Chondrocyte (in vitro differentiated cells): ENCODE measurements around the gene TBXT. TPM values are rescaled to one million over a fixed set of nuclear protein-coding genes. Genes with fewer than 3 reads are reported as not detected.
"Not testable (repeated sequence)": the region's sequence is repeated elsewhere in the genome, so short reads cannot be mapped to it uniquely, and the experiment has no call there.

Source experiments
- DNase-seq: peaks from one replicate; pipeline ENCODE4 v3.0.0; 2021; ENCODE audit warnings: mixed read lengths, low spot score
- H3K27ac Mint-ChIP-seq: one replicate; pipeline ENCODE4 v1.8.0; 2021; ENCODE audit warnings: mild to moderate bottlenecking, moderate library complexity, mixed read lengths; ENCODE audit not compliant: unreplicated experiment
- H3K27me3 Mint-ChIP-seq: 2 replicates; pipeline ENCODE4 v1.8.0; 2021; ENCODE audit warnings: low read depth, mixed read lengths
- H3K36me3 Mint-ChIP-seq: 2 replicates; pipeline ENCODE4 v1.8.0; 2021; ENCODE audit warnings: low read depth, mixed read lengths
- H3K4me1 Mint-ChIP-seq: 2 replicates; pipeline ENCODE4 v1.8.0; 2021; ENCODE audit warnings: low read depth, mild to moderate bottlenecking, mixed read lengths
- H3K4me3 Mint-ChIP-seq: one replicate; pipeline ENCODE4 v1.8.0; 2021; ENCODE audit warnings: mild to moderate bottlenecking, moderate library complexity, mixed read lengths; ENCODE audit not compliant: unreplicated experiment
- H3K9me3 Mint-ChIP-seq: 2 replicates; pipeline ENCODE4 v1.8.0; 2021; ENCODE audit warnings: low read depth, mixed read lengths
- total RNA-seq: library from RNA; stranded (reverse); gene quantifications from 3 replicates; pipeline ENCODE4 v1.2.1, GENCODE V29; 2021
- TF ChIP-seq, protein P1 (sequence below): fragments of 200-600 bp; sonication (generic); IDR thresholded peaks from 2 replicates; pipeline ENCODE4 v1.5.0; 2021; ENCODE audit warnings: antibody characterized with exemption, mild to moderate bottlenecking, moderate library complexity

TBXT gene
- total RNA-seq, 1 donor from 2014 or later = not detected

GRCh38 chr6:166152660-166153059, 15.0 kb downstream of the TBXT start:
- Mint-ChIP-seq H3K9me3 (peaks cover 11% of the 10 kb centered on the region), H3K27me3 (peaks cover 22% of the 10 kb centered on the region), H3K36me3 (no peaks in the 10 kb centered on the region), H3K4me1 (no peaks in the 10 kb centered on the region), H3K4me3 (no peak overlapping the region), H3K27ac (no peak overlapping the region)
- no peak for DNase-seq
- TF ChIP-seq, protein P1, sequence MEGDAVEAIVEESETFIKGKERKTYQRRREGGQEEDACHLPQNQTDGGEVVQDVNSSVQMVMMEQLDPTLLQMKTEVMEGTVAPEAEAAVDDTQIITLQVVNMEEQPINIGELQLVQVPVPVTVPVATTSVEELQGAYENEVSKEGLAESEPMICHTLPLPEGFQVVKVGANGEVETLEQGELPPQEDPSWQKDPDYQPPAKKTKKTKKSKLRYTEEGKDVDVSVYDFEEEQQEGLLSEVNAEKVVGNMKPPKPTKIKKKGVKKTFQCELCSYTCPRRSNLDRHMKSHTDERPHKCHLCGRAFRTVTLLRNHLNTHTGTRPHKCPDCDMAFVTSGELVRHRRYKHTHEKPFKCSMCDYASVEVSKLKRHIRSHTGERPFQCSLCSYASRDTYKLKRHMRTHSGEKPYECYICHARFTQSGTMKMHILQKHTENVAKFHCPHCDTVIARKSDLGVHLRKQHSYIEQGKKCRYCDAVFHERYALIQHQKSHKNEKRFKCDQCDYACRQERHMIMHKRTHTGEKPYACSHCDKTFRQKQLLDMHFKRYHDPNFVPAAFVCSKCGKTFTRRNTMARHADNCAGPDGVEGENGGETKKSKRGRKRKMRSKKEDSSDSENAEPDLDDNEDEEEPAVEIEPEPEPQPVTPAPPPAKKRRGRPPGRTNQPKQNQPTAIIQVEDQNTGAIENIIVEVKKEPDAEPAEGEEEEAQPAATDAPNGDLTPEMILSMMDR = no peak

DNA sequence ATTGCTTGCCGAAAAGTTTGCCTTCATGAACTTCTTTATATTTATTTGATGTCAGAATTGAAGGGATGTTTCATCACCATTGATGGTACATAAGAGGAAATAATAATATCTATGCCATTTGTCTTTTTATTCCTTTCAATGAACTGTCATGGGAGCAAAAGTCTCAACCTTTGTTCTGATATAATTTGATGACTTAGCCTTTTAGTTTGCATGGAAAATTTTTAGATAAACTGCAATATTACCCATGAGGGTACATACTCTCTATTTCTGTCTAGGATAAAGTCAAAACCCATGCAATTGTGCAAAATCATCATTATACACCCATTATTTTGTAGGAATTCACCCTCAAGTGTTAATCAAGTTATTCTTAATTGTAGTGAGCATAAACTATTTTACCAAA, 15.9 kb downstream of the TBXT start:
- Mint-ChIP-seq H3K4me3 (no peak overlapping the region), H3K27me3 (peaks cover 18% of the 10 kb centered on the region), H3K36me3 (no peaks in the 10 kb centered on the region), H3K9me3 (peaks cover 11% of the 10 kb centered on the region), H3K4me1 (no peaks in the 10 kb centered on the region), H3K27ac (no peak overlapping the region)
- TF ChIP-seq, protein P1 = no peak
- no peak for DNase-seq

DNA sequence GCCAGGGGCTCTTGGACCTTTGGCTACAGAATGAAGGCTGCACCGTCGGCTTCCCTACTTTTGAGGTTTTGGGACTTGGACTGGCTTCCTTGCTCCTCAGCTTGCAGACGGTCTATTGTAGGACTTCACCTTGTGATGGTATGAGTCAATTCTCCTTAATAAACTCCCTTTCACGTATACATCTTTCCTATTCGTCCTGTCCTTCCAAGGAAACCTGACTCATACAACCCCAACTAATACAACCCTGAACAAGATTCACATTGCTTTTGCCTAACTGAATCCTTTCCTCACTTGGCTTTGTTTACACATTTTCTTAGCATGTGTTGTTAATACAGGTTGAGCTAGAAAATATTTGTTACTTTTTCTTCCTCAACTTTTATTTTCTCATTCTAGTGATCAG, 21.9 kb downstream of the TBXT start:
- DNase-seq = no peak
- TF ChIP-seq, protein P1 = no peak
- Mint-ChIP-seq H3K36me3 (no peaks in the 10 kb centered on the region), H3K27me3 (peaks cover 35% of the 10 kb centered on the region), H3K9me3 (peaks cover 4% of the 10 kb centered on the region), H3K27ac (no peak overlapping the region), H3K4me3 (no peak overlapping the region), H3K4me1 (no peaks in the 10 kb centered on the region)

DNA sequence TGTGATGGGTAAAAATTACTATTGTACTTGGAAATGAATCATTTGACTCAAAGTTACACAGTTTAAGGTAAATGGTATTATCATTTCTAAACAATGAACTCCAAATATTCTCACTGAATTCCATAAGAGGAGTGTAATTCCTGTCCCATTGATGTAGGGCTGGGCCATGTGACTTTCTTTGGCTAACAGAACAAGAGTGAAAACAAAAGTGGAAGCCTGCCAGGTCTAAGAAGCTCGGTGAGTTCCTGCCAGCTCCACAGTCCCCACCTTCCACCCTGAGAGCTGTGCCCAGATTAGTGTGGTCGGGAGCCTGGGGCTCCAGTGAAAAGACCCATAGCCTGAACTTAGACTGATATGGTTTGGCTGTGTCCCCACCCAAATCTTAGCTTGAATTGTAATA, 24.6 kb downstream of the TBXT start:
- Mint-ChIP-seq H3K4me1 (no peaks in the 10 kb centered on the region), H3K36me3 (no peaks in the 10 kb centered on the region), H3K27me3 (peaks cover 39% of the 10 kb centered on the region), H3K4me3 (no peak overlapping the region), H3K9me3 (no peaks in the 10 kb centered on the region), H3K27ac (no peak overlapping the region)
- TF ChIP-seq, protein P1 = no peak
- no peak for DNase-seq

GRCh38 chr6:166127624-166128472, 39.8 kb downstream of the TBXT start:
- no peak overlapping the region for H3K4me3 Mint-ChIP-seq
- H3K27me3 Mint-ChIP-seq = peaks cover 45% of the 10 kb centered on the region
- H3K9me3 Mint-ChIP-seq = peaks cover 3% of the 10 kb centered on the region
- TF ChIP-seq, protein P1 = no peak
- DNase-seq = no peak
- no peaks in the 10 kb centered on the region for H3K36me3 Mint-ChIP-seq
- no peaks in the 10 kb centered on the region for H3K4me1 Mint-ChIP-seq
- no peak overlapping the region for H3K27ac Mint-ChIP-seq

DNA sequence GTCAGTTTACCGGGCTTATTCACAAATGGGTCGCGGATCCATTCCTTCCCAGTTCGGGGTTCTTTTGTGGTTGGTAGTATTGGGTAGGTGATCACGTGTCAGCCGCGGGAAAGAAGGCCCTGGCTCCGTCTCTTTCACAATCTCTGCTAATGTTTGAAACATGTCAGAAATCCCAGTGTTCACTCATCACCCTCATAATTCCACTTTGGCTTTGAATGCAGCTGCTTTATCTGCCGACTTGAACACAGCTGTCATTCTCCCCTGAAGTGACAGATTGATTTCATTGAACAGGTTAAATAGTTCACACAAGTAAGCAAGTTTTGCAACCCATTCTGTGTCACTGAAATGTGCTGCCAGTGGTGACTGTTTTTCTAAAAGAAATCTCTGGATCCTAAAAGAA, 44.5 kb downstream of the TBXT start:
- H3K4me3 Mint-ChIP-seq, H3K36me3 Mint-ChIP-seq: not testable (repeated sequence)

More for the DNA sequence above, 44.5 kb downstream of the TBXT start:
- DNase-seq, H3K4me1 Mint-ChIP-seq, H3K9me3 Mint-ChIP-seq, H3K27ac Mint-ChIP-seq: not testable (repeated sequence)
- peaks cover 26% of the 10 kb centered on the region for H3K27me3 Mint-ChIP-seq
